GM19025 (cell line): ENCODE data around the gene AGL.
"Not testable (repeated sequence)": the region's sequence is repeated elsewhere in the genome, so short reads cannot be mapped to it uniquely, and the experiment has no call there.

ENCODE experiments used
- ATAC-seq: cut with Tn5 transposase; IDR thresholded peaks from one replicate; pipeline ENCODE4 v1.9.1; 2021; ENCODE audit warnings: mild to moderate bottlenecking, low read depth, moderate library complexity; ENCODE audit not compliant: unreplicated experiment

The AGL gene

DNA sequence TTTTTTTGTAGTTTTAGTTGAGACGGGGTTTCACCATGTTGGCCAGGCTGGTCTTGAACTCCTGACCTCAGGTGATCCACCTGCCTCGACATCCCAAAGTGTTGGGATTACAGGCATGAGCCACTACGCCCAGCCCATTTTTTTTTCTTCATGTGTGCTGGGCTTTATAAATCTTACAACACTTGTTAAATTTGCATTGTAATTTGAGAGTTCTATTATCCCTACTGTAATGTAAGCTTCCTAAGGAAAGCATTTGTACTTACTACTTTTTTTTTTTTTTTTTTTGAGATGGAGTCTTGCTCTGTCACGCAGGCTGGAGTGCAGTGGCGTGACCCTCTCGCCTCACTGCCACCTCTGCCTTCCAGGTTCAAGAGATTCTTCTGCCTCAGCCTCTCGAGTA is 121.9 kb downstream of the AGL start:
- not testable (repeated sequence) for ATAC-seq
